Omental fat pad (tissue), 4 donors: ENCODE data around the gene PRRC2A. TPM values are rescaled to one million over a fixed set of nuclear protein-coding genes. Genes with fewer than 3 reads are reported as not detected.

Source experiments
- ATAC-seq: fragments of 150-250 bp; one replicate; pipeline ENCODE4 v1.9.1; 2016; ENCODE audit warnings: mild to moderate bottlenecking, moderate library complexity; ENCODE audit not compliant: low FRiP score
- DNase-seq: peaks from one replicate; pipeline ENCODE4 v3.0.0-alpha.2; 2019; ENCODE audit warnings: low spot score
- total RNA-seq, 4 donors: library from RNA; depleted of rRNA; stranded (reverse); fragments of >200 nt; gene quantifications; one replicate each; pipeline ENCODE4 v1.1.0, GENCODE V29; 2016
- TF ChIP-seq, protein P1 (sequence below), 3 donors: fragments of 450-650 bp; IDR thresholded peaks; one replicate each; pipeline ENCODE4 v1.5.1; 2016 to 2017; ENCODE audit warnings: antibody characterized with exemption in 3 of 3, mild to moderate bottlenecking in 3 of 3, moderate library complexity in 2 of 3

PRRC2A gene
- total RNA-seq, 4 donors from 2014 or later: 44.8 to 111 (median 65.4) TPM

GRCh38 chr6:31609519-31610406 is 10.8 kb upstream of the PRRC2A start:
- DNase-seq (no peak), ATAC-seq (no peak)
- TF ChIP-seq, protein P1, sequence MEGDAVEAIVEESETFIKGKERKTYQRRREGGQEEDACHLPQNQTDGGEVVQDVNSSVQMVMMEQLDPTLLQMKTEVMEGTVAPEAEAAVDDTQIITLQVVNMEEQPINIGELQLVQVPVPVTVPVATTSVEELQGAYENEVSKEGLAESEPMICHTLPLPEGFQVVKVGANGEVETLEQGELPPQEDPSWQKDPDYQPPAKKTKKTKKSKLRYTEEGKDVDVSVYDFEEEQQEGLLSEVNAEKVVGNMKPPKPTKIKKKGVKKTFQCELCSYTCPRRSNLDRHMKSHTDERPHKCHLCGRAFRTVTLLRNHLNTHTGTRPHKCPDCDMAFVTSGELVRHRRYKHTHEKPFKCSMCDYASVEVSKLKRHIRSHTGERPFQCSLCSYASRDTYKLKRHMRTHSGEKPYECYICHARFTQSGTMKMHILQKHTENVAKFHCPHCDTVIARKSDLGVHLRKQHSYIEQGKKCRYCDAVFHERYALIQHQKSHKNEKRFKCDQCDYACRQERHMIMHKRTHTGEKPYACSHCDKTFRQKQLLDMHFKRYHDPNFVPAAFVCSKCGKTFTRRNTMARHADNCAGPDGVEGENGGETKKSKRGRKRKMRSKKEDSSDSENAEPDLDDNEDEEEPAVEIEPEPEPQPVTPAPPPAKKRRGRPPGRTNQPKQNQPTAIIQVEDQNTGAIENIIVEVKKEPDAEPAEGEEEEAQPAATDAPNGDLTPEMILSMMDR (IDR thresholded peaks at IDR 0.05): no peak

DNA sequence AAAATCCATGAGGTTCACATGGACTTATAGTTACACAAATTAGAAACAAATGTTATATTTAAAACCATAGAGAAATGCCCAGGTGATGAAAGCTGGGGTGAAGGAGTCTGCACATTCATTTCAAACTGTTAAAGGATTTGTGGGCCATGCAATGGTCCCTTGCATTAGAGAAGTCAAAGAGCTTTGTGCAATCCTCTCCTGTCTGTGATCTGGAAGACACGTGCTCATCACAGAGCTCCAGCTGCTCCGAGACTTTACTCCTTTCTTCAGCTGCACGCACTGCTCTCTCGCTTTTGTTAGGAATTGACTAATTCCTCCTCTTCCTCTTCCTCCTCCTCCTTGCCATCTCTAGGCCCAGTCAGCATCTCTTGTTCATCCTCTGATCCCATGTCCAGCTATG is 9.5 kb upstream of the PRRC2A start:
- TF ChIP-seq, protein P1 (IDR thresholded peaks at IDR 0.05): no peak
- no peak for DNase-seq
- no peak for ATAC-seq

DNA sequence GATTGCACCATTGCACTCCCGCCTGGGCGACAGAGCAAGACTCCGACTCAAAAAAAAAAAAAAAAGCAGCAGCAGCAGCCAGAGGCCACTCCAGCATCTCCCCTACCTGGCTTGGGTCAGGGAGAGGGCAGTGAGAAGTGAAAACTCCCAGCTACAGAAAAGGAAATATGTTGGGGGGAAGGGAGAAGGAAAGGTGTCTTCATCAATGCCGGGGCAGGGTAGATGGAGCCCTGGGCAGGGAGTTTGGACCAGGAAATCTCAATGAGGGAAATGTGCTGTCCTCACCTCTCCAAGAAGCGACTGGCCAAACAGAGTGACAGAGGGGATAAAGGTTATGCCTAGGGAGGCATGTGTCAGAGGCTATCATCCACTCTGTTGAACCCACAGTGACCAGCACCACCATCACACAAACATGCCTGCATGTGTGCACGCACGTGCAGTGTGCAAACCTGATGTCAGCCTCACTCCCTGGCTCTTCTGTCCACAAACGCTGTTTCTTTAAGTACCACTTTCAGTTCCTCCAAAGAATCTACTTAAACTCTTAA is 6.4 kb upstream of the PRRC2A start:
- no peak for DNase-seq
- TF ChIP-seq, protein P1 (IDR thresholded peaks at IDR 0.05): no peak
- no peak for ATAC-seq

DNA sequence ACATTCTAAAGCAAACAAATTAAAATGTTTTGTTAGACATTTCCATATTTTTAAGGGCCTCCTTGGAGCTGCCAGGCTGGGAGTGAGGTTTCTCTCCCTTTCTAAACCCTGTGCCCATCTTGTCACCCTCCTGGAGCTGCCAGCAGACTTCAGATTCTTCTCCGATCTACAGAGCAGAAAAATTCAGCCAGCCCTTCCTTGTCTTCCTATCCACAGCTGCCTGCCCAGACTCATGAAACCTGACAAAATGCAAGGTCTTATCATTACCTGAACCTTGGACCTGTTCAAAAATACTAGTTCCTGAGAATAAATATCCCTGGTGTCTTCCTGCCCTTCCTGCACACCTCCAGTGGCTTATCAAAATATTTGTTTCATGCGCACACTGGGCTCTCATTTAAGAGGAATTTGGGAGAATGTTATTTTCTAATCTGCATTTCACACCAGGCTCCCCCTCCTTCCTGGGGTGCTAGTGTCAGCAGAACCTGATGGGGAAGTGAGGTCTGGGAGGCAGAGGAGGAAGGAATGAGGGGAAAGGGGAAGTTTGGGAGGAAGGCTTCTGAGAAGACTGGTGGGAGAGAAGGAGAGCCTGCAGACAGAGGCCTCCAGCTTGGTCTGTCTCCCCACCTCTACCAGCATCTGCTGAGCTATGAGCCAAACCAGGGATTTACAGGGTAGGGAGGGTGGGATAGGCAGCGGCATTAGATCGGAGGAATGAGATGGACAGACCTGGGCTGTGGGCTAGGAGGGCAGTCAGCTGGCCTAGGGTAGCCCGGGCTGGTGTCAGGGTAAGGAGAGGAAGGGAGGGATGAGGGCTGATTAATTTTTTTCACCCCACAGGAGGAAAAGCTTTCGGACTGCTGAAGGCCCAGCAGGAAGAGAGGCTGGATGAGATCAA is 5.6 kb upstream of the PRRC2A start, which contains the start of gene AIF1:
Gene AIF1, plus strand, starts transcription at position 551 of the 895 bp plus-strand sequence. Its CDS starts 96 bp downstream, at position 647.
- TF ChIP-seq, protein P1 (IDR thresholded peaks at IDR 0.05): no peak
- no peak for ATAC-seq
- no peak for DNase-seq

DNA sequence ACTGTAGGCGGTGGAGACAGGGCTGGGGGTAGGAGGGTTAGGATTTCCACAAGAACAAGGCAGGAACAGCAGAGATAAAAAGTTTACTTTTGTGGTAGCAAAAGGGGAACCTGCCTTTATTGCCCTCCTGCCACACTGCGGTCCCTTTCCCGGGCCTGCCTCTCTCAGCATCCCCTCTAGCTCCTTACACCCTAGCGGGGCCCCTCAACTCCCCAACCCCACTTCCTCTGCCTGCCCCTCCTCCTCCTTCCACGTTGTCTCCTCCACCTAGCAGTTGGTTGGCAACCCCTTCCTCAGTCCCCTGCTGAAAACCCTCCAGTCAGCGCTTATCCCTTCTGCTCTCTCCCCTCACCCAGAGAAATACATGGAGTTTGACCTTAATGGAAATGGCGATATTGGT is 4.8 kb upstream of the PRRC2A start:
- TF ChIP-seq, protein P1 (IDR thresholded peaks at IDR 0.05): no peak
- ATAC-seq: no peak

DNA sequence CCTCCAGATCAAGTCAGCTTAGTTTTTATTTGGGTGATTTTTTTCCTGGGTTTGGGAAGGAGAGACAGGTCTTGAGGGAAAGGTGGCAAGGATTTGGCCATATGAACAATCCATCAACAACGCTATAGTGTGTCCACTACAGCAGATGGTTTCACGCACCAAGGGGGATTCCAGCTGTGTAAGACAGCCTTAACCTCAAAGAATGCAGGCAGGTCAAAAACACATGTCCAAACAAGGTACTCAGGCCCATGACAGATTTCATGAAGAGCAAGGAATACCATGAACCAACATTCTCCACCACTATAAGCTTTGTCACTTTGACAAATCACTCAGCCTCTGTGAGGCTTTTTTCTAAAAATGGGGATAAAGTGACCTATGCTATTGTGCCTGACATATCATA is 3.5 kb upstream of the PRRC2A start:
- TF ChIP-seq, protein P1 (IDR thresholded peaks at IDR 0.05): no peak
- no peak for ATAC-seq
- DNase-seq: no peak

More for the DNA sequence above, 4.8 kb upstream of the PRRC2A start:
- no peak for DNase-seq
